Skeletal muscle tissue (tissue), 4 donors: ENCODE results near the gene AP2B1. TPM values are rescaled to one million over a fixed set of nuclear protein-coding genes. Genes with fewer than 3 reads are reported as not detected.

Experiments
- H3K27ac ChIP-seq: one replicate; pipeline ENCODE4 v1.7.0; 2013; ENCODE audit warnings: mild to moderate bottlenecking, low read depth, low read length, inconsistent platforms
- H3K27me3 ChIP-seq, 3 donors: one replicate each; pipeline ENCODE4 v1.7.0; 2013; ENCODE audit warnings: low read length in 3 of 3; ENCODE audit not compliant: control insufficient read depth in 3 of 3, insufficient read depth in 3 of 3
- H3K36me3 ChIP-seq, 3 donors: one replicate each; pipeline ENCODE4 v1.7.0; 2013; ENCODE audit warnings: low read length in 3 of 3; ENCODE audit not compliant: control insufficient read depth in 3 of 3, insufficient read depth in 3 of 3
- H3K4me1 ChIP-seq, 3 donors: one replicate each; pipeline ENCODE4 v1.7.0; 2013; ENCODE audit warnings: low read length in 3 of 3, mild to moderate bottlenecking in 3 of 3; ENCODE audit not compliant: control insufficient read depth in 3 of 3, insufficient read depth in 3 of 3
- H3K4me3 ChIP-seq, 3 donors: one replicate each; pipeline ENCODE4 v1.7.0; 2013; ENCODE audit warnings: low read length in 3 of 3
- H3K9ac ChIP-seq, 3 donors: one replicate each; pipeline ENCODE4 v1.7.0; 2013; ENCODE audit warnings: low read length in 3 of 3, mild to moderate bottlenecking in 3 of 3, moderate library complexity in 2 of 3, low read depth in 1 of 3
- H3K9me3 ChIP-seq, 3 donors: one replicate each; pipeline ENCODE4 v1.7.0; 2013; ENCODE audit warnings: low read length in 3 of 3; ENCODE audit not compliant: control insufficient read depth in 3 of 3
- total RNA-seq: library from RNA; depleted of rRNA; stranded (reverse); fragments of >200 nt; gene quantifications from one replicate; pipeline ENCODE4 v1.2.3, GENCODE V29; 2014
- donor health status: Osteomylitis.

The AP2B1 gene
- total RNA-seq, 1 donor from 2014 or later = 45.4 TPM

GRCh38 chr17:35655303-35655702, 68.2 kb downstream of the AP2B1 start:
- Histone ChIP-seq H3K9me3 (no peaks in the 10 kb centered on the region), H3K4me1 (peaks cover 0 to 15% (median 4%) of the 10 kb centered on the region in 3 donors), H3K36me3 (peaks cover 0 to 23% (median 12%) of the 10 kb centered on the region in 3 donors), H3K9ac (no peak overlapping the region), H3K27me3 (no peaks in the 10 kb centered on the region), H3K27ac (no peak overlapping the region), H3K4me3 (no peak overlapping the region)

GRCh38 chr17:35660902-35661301, 73.8 kb downstream of the AP2B1 start:
- Histone ChIP-seq H3K36me3 (peaks cover 4 to 20% (median 15%) of the 10 kb centered on the region in 3 donors), H3K4me1 (peaks cover 0 to 8% (median 4%) of the 10 kb centered on the region in 3 donors), H3K27me3 (no peaks in the 10 kb centered on the region), H3K9me3 (no peaks in the 10 kb centered on the region), H3K4me3 (no peak overlapping the region), H3K27ac (peak overlapping the region; percentile 19), H3K9ac (peak overlapping the region in 1 of 3 donors; percentile 17)

DNA sequence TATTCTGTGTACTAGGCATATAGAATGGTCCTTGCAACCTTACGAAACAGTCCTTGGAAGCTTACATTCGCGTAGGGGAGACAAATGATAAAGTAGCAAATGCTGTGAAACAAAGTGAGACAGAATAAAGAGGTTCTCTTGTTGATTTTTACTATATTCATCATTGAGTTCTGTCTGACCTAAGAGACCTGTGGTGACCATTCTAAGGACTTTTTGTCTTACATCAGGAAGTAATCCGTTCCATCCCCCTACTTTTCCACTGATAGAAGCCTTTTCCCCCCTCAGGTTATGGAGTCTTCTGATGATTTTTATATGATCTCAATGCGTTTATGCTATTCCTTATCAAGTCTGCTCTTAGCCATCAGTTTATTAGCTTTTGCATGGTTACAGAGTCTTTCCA, 77.6 kb downstream of the AP2B1 start:
- H3K9ac ChIP-seq = no peak overlapping the region
- H3K36me3 ChIP-seq = peaks cover 4 to 15% (median 7%) of the 10 kb centered on the region in 3 donors
- peaks cover 0 to 4% (median 0%) of the 10 kb centered on the region in 3 donors for H3K4me1 ChIP-seq
- H3K4me3 ChIP-seq = no peak overlapping the region
- H3K27ac ChIP-seq = no peak overlapping the region
- H3K27me3 ChIP-seq = no peaks in the 10 kb centered on the region
- H3K9me3 ChIP-seq = no peaks in the 10 kb centered on the region

DNA sequence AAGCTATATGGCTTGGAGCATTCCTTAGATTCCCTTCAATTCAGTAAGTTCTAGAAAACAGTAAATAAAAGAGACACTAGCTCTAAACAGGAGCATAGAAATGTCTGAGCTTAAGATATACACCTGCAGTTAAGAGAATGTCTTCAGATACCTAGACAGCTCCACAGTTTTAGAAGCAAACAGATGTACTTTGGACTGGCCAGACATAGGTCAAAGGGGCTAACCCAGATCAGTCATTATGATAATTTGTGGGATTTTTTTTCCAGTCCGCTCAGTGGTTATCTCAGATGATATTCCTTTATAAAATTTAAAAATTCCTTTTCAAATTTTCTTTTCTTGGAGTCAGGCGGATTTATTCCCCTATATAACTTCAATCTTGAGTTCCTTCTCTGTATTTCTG, 78.5 kb downstream of the AP2B1 start:
- no peaks in the 10 kb centered on the region for H3K9me3 ChIP-seq
- H3K4me3 ChIP-seq = no peak overlapping the region
- H3K27ac ChIP-seq = no peak overlapping the region
- H3K9ac ChIP-seq = no peak overlapping the region
- H3K4me1 ChIP-seq = no peaks in the 10 kb centered on the region
- no peaks in the 10 kb centered on the region for H3K27me3 ChIP-seq
- H3K36me3 ChIP-seq = peaks cover 4 to 15% (median 8%) of the 10 kb centered on the region in 3 donors

DNA sequence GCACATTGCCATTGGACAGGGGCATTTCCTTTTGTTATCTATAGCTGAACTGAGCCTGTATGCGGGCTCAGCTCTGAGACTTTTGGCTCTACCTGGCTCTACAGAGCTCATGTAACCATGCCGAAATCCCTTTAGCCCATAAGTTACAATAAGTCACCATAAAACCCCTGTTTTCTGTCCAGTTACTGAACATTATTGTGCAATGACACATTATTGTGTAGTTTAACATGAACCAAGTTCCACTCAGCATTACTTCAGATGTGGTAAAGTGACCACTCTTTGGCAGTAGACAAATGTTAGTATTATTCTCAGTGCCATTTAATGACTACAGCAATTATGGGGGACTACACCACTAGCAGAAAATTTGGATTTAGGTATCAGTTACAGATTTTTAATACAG, 78.9 kb downstream of the AP2B1 start:
- Histone ChIP-seq H3K9ac (no peak overlapping the region), H3K27me3 (no peaks in the 10 kb centered on the region), H3K27ac (no peak overlapping the region), H3K4me1 (no peaks in the 10 kb centered on the region), H3K9me3 (no peaks in the 10 kb centered on the region), H3K4me3 (no peak overlapping the region), H3K36me3 (peaks cover 4 to 19% (median 11%) of the 10 kb centered on the region in 3 donors)

DNA sequence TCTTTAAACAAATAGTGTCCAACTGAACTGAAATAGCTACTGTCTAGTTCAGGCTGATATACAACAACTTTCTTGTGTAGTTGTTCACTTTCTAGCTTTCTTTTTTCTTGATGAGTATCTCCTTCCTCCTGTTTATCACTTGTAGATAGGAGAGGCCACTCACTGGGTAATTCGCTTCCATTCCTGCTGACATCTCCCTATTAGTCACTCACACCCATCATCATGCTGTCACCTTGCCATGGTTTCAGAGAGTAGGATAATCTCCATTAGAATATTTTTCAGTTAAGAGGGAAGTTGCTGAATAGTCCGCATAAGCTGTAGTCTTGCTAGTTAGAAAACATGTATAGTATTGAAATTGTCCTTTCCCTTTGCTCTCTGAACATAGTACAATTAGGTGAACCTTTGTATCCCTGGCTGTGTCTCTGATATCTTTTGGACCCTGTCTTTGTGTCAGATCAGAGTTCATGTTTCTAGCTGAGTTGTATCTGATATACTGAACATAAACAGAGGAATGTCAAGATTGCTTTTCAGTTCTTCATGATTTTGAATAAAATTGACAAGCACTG, 79.9 kb downstream of the AP2B1 start:
- Histone ChIP-seq H3K27me3 (no peaks in the 10 kb centered on the region), H3K36me3 (peaks cover 7 to 22% (median 19%) of the 10 kb centered on the region in 3 donors), H3K27ac (no peak overlapping the region), H3K9me3 (no peaks in the 10 kb centered on the region), H3K4me1 (no peaks in the 10 kb centered on the region), H3K4me3 (no peak overlapping the region), H3K9ac (no peak overlapping the region)

GRCh38 chr17:35668802-35669201, 81.7 kb downstream of the AP2B1 start:
- no peaks in the 10 kb centered on the region for H3K27me3 ChIP-seq
- peaks cover 4 to 24% (median 23%) of the 10 kb centered on the region in 3 donors for H3K36me3 ChIP-seq
- no peaks in the 10 kb centered on the region for H3K4me1 ChIP-seq
- H3K9ac ChIP-seq = no peak overlapping the region
- no peak overlapping the region for H3K27ac ChIP-seq
- H3K4me3 ChIP-seq = no peak overlapping the region
- H3K9me3 ChIP-seq = no peaks in the 10 kb centered on the region

GRCh38 chr17:35674552-35674951, 87.4 kb downstream of the AP2B1 start:
- Histone ChIP-seq H3K36me3 (peaks cover 6 to 31% (median 27%) of the 10 kb centered on the region in 3 donors), H3K4me3 (no peak overlapping the region), H3K27me3 (no peaks in the 10 kb centered on the region), H3K9me3 (no peaks in the 10 kb centered on the region), H3K9ac (no peak overlapping the region), H3K4me1 (no peaks in the 10 kb centered on the region), H3K27ac (no peak overlapping the region)

DNA sequence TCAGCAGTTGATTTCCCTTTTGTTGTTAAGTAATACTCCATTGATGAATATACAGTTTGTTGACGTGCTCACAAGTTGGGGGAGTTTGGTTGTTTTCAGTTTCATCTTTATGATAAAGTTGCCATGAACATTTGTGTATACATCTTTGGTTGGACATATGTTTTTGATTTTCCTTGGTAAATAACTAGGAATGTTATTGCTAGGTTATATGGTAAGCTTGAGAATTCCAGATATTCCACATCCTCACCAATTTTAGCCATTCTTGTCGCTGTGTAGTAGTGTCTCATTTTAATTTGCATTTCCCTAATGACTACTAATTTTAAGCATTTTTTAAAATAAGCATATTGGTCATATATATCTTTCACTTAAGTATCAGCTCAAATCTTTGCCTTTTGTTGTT, 89.3 kb downstream of the AP2B1 start:
- no peak overlapping the region for H3K4me3 ChIP-seq
- H3K27me3 ChIP-seq = no peaks in the 10 kb centered on the region
- H3K9me3 ChIP-seq = no peaks in the 10 kb centered on the region
- no peaks in the 10 kb centered on the region for H3K4me1 ChIP-seq
- H3K9ac ChIP-seq = no peak overlapping the region
- H3K27ac ChIP-seq = no peak overlapping the region
- H3K36me3 ChIP-seq = peaks cover 6 to 27% (median 24%) of the 10 kb centered on the region in 3 donors

DNA sequence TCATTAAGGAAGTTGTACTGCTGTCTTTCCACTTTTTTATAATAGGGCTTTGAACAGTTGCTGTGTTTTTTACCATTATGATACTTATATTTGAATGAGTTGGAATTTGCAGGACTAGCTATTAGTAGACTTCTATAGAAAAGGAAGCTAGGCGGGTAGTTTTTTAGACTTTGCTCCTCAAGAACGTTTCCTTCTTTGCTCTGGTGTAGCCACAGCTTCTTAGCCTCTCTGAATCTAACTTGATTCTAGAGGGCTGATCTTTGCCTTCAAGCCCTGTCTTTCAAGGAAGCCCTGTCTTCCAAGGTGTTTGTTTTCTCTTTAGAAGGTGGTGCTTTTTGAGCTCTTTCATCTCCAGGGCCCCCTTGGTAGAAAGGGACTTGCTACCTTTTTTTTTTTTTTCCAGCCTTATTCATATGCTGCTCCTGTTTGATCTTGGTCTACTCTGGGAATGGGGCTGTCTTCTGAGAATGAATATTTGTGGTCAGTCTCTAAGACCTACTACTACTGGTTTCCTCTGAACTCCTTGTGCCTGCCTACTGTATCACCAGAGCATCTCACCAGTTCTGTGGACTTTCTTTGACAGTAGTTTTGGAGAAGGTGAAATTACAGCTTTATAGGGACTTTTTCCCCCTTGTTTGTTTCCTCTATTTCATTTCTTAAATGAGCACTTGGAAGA, 92.0 kb downstream of the AP2B1 start:
- H3K9me3 ChIP-seq = no peaks in the 10 kb centered on the region
- no peaks in the 10 kb centered on the region for H3K27me3 ChIP-seq
- H3K4me3 ChIP-seq = no peak overlapping the region
- H3K9ac ChIP-seq = no peak overlapping the region
- peaks cover 15 to 26% (median 22%) of the 10 kb centered on the region in 3 donors for H3K36me3 ChIP-seq
- no peak overlapping the region for H3K27ac ChIP-seq
- H3K4me1 ChIP-seq = no peaks in the 10 kb centered on the region
